OCI-LY7 (cell line): ENCODE data around the gene TDRD12.
A peak's percentile ranks its signal among the peaks of the same experiment; 100 is the strongest.

Experiments used
- EZH2phosphoT487 ChIP-seq: fragments of 200-600 bp; sonication (generic); IDR thresholded peaks from 2 replicates; pipeline ENCODE4 v1.6.1; 2018; ENCODE audit warnings: low read depth, borderline replicate concordance, mild to moderate bottlenecking, mixed run types, antibody characterized with exemption, low read length, moderate library complexity, mixed read lengths
- TF ChIP-seq, protein P1 (sequence below): fragments of 200-600 bp; sonication (generic); conservative IDR thresholded peaks from 2 replicates; pipeline ENCODE4 v1.5.1; 2014; ENCODE audit warnings: mild to moderate bottlenecking, antibody characterized with exemption, low read length, moderate library complexity, mixed read lengths

DNA sequence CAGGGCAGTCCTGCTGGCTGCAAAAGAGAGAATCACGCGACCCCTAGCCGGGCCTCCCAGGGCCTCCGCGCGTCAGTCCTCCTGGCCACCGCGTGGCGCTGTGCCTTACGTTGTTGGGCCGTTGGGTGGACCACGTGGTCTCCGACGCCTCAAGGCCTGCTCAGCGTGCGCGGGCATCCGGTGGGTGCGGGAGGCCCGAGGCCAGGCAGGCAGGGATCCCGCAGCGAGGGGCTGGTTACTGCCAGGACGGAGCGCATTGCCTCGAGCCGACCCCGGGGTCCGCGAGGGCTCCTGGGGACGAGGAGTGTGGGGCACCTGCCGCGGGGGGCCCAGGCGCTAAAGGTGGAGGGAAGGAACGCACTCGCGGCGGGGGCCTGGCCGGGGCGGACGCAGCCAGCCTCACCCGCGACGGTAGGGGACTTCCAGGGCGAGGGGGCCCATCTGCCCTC, at the start of gene TDRD12:
- TF ChIP-seq, protein P1, sequence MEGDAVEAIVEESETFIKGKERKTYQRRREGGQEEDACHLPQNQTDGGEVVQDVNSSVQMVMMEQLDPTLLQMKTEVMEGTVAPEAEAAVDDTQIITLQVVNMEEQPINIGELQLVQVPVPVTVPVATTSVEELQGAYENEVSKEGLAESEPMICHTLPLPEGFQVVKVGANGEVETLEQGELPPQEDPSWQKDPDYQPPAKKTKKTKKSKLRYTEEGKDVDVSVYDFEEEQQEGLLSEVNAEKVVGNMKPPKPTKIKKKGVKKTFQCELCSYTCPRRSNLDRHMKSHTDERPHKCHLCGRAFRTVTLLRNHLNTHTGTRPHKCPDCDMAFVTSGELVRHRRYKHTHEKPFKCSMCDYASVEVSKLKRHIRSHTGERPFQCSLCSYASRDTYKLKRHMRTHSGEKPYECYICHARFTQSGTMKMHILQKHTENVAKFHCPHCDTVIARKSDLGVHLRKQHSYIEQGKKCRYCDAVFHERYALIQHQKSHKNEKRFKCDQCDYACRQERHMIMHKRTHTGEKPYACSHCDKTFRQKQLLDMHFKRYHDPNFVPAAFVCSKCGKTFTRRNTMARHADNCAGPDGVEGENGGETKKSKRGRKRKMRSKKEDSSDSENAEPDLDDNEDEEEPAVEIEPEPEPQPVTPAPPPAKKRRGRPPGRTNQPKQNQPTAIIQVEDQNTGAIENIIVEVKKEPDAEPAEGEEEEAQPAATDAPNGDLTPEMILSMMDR: peak; percentile 22; the same call in 1 of the 2 replicates
- TF ChIP-seq EZH2phosphoT487: no peak
